Neutrophil (primary cell): ENCODE measurements around the gene LRRD1.

Experiments used
- H3K27ac ChIP-seq: fragments of 200-600 bp; sonication (generic); 2 replicates; pipeline ENCODE4 v1.5.1; 2016; ENCODE audit warnings: mild to moderate bottlenecking, moderate library complexity
- H3K27me3 ChIP-seq: fragments of 200-600 bp; sonication (generic); 2 replicates; pipeline ENCODE4 v1.6.0; 2016; ENCODE audit warnings: mild to moderate bottlenecking
- H3K36me3 ChIP-seq: fragments of 200-600 bp; sonication (generic); 2 replicates; pipeline ENCODE4 v1.5.1; 2017
- H3K4me1 ChIP-seq, 2 experiments: fragments of 200-600 bp in 1 of 2; sonication (generic) in 1 of 2; 1 replicate in 1 of 2; 2 replicates in 1 of 2; pipeline versions ENCODE4 v1.5.1 to v1.6.1; 2013 to 2016; ENCODE audit warnings: low read depth in 1 of 2, low read length in 1 of 2, mild to moderate bottlenecking in 1 of 2, moderate library complexity in 1 of 2; ENCODE audit not compliant: control insufficient read depth in 1 of 2, insufficient read depth in 1 of 2
- H3K4me3 ChIP-seq, 2 experiments: fragments of 200-600 bp in 1 of 2; sonication (generic) in 1 of 2; 1 replicate in 1 of 2; 2 replicates in 1 of 2; pipeline ENCODE4 v1.5.1; 2013 to 2016; ENCODE audit warnings: low read depth in 1 of 2, low read length in 1 of 2, mild to moderate bottlenecking in 1 of 2, moderate library complexity in 1 of 2
- H3K9me3 ChIP-seq: fragments of 200-600 bp; sonication (generic); 2 replicates; pipeline ENCODE4 v1.5.1; 2016
- TF ChIP-seq, protein P1 (sequence below): fragments of 200-600 bp; sonication (generic); IDR thresholded peaks from 2 replicates; pipeline ENCODE4 v1.5.1; 2016; ENCODE audit warnings: antibody characterized with exemption

LRRD1 gene

DNA sequence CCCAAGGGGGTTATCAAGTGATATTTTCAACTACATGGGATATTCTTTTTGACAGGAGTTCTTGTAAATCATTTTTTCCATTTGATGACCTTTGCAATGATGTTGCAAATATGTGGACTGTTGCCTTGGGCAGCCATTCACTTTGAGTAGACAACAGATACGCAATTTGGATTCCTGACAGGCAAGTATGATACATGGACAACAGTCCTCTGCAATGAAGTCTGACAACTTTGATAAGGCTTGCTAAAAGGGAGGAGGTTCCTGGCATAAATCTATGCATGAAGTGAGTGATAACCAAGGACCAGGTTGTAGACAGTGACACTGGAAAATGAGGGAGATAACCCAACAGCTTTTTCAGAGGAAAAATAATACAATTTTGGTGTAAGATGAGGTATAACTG lies 17.7 kb downstream of the LRRD1 start:
- TF ChIP-seq, protein P1, sequence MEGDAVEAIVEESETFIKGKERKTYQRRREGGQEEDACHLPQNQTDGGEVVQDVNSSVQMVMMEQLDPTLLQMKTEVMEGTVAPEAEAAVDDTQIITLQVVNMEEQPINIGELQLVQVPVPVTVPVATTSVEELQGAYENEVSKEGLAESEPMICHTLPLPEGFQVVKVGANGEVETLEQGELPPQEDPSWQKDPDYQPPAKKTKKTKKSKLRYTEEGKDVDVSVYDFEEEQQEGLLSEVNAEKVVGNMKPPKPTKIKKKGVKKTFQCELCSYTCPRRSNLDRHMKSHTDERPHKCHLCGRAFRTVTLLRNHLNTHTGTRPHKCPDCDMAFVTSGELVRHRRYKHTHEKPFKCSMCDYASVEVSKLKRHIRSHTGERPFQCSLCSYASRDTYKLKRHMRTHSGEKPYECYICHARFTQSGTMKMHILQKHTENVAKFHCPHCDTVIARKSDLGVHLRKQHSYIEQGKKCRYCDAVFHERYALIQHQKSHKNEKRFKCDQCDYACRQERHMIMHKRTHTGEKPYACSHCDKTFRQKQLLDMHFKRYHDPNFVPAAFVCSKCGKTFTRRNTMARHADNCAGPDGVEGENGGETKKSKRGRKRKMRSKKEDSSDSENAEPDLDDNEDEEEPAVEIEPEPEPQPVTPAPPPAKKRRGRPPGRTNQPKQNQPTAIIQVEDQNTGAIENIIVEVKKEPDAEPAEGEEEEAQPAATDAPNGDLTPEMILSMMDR: no peak
- H3K9me3 ChIP-seq: no peaks in the 10 kb centered on the region
- H3K4me1 ChIP-seq: no peaks in the 10 kb centered on the region
- no peak overlapping the region for H3K27ac ChIP-seq
- no peaks in the 10 kb centered on the region for H3K36me3 ChIP-seq
- no peak overlapping the region for H3K4me3 ChIP-seq
- H3K27me3 ChIP-seq: peaks cover 15% of the 10 kb centered on the region

DNA sequence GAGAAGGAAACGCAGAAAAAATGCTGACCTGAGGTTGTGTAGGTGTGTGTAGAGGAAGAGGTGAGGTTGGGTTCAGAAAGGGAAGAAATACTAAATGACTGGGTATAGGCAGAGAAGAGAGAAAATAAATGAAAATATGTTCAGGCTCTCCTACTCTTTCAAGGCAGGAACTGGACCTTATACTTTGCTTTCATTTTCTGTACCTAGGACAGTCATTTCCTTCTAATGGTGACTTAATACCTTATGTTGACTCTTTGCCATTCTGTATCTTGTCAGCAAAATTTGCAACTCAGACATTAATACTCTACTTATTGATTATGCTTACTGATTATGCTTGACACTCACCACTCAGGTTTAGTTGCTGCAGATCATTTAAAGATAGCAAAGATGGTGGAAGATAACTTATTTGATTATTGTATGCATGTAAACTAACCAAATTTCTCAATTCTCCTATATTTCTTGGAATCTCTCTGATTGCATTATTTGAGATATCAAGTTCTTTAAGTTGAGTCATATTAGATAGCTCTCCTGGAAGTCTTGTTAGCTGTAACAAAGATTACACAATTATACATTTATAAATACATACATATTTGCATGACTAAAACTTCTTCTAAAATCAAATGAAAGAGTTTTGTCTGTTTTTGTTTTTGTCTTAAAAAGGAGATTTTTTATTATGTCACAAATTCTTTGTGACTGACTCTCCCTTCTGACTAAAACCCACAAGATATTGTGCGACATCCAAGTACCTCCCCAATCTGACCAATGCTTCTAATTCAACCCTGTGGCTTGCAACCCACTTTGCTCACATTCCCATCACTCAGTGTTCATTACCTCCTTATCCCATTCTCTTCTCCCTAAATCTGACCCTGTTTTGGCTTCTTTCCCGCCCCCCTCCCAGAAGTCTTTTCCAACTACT lies 20.0 kb downstream of the LRRD1 start:
- Histone ChIP-seq H3K4me3 (no peak overlapping the region), H3K27me3 (peaks cover 15% of the 10 kb centered on the region), H3K4me1 (no peaks in the 10 kb centered on the region), H3K9me3 (no peaks in the 10 kb centered on the region), H3K36me3 (no peaks in the 10 kb centered on the region), H3K27ac (no peak overlapping the region)
- TF ChIP-seq, protein P1: no peak

DNA sequence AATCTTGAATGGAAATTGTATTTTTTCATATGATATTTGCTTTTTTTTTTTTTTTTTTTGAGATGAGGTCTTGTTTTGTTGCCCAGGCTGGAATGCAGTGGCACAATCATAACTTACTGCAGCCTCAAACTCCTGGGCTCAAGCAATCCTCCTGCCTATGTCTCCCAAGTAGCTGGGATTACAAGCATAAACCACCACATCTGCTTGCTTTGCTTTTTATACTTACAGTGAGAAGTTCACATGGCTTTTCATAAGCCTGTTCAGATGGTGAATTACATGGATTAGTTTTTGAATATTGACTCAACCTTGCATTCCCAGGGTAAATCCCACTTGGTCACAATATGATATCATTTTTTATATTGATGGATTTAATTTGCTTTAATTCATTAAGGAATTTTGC lies 22.0 kb downstream of the LRRD1 start:
- H3K9me3 ChIP-seq: no peaks in the 10 kb centered on the region
- TF ChIP-seq, protein P1: no peak

DNA sequence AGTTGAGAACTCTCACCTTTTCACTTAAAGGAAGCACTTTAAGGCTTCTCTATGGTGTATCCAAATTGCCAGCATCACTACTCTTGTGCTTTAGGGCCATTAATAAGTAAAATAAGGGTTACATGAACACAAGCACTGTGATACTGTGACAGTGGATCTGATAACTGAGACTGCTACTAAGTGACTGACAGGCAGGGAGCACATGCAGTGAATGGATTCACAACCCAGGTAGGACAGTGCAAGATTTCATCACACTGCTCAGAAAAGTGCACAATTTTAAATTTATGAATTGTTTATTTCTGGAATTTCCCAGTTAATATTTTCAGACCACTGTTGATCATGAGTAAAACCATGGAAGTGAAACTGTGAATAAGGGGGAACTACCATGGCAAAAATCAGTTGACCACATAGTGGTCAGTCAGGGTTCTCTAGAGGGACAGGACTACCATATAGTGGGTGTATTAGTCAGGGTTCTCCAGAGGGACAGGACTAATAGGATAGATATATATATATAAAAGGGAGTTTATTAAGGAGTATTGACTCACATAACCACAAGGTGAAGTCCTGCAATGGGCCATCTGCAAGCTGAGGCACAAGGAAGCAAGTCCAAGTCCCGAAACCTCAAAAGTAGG lies 23.7 kb downstream of the LRRD1 start:
- no peaks in the 10 kb centered on the region for H3K4me1 ChIP-seq
- TF ChIP-seq, protein P1: no peak
- no peaks in the 10 kb centered on the region for H3K9me3 ChIP-seq
- H3K27me3 ChIP-seq: no peaks in the 10 kb centered on the region
- no peak overlapping the region for H3K4me3 ChIP-seq
- no peaks in the 10 kb centered on the region for H3K36me3 ChIP-seq
- H3K27ac ChIP-seq: no peak overlapping the region

More for the DNA sequence above, 22.0 kb downstream of the LRRD1 start:
- Histone ChIP-seq H3K27ac (no peak overlapping the region), H3K27me3 (peaks cover 2% of the 10 kb centered on the region), H3K4me1 (no peaks in the 10 kb centered on the region), H3K36me3 (no peaks in the 10 kb centered on the region), H3K4me3 (no peak overlapping the region)

DNA sequence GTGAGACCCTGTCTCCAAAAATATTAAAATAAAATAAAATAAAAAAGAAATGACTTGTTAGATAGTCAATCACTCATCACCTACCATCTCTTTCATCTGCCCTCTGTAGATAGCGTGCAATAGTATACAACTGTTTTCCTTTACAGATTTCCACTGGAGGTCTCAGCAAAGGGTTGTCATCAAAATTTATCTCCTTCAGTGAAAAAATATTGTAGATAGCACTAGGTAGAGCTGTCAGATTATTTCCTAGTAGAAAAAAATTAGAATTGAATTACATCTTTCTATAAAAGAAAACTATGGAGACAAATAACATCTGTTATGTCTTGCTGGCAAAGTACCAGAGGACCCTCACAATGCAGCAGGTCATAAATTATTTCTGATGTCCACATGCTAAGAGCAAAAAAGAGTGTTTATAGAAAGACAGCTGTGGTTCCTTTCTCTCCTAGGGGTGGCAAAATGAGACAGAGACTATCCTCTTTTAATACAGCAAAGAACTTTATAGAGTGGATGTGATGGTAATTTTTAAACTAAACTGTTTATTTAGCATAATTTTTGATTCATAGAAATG lies 28.4 kb downstream of the LRRD1 start:
- no peaks in the 10 kb centered on the region for H3K36me3 ChIP-seq
- no peak overlapping the region for H3K4me3 ChIP-seq
- TF ChIP-seq, protein P1: no peak
- no peak overlapping the region for H3K27ac ChIP-seq
- H3K27me3 ChIP-seq: no peaks in the 10 kb centered on the region
- no peaks in the 10 kb centered on the region for H3K9me3 ChIP-seq
- H3K4me1 ChIP-seq: no peaks in the 10 kb centered on the region
